Astrocyte (in vitro differentiated cells and primary cell): Measurements from ENCODE around the gene TBC1D10B.

ENCODE experiments used
- CTCF ChIP-seq: IDR thresholded peaks from 2 replicates; pipeline ENCODE4 v1.5.1; 2011; ENCODE audit warnings: low read depth, mild to moderate bottlenecking, inconsistent platforms, low read length, moderate library complexity; ENCODE audit not compliant: insufficient read depth
- EZH2 ChIP-seq: IDR thresholded peaks from 2 replicates; pipeline ENCODE4 v1.6.1; 2012; ENCODE audit warnings: mild to moderate bottlenecking, low read length, inconsistent platforms; ENCODE audit not compliant: insufficient read depth

GRCh38 chr16:30370456-30371247 is at the start of gene TBC1D10B:
- peak; percentile 3 for TF ChIP-seq CTCF
- TF ChIP-seq EZH2, result peak; percentile 42
